Liver (tissue), 2 donors: ENCODE data around the gene NPTN.

ENCODE experiments used
- YY1 ChIP-seq: IDR thresholded peaks from 2 replicates; pipeline ENCODE4 v1.6.1; 2016; ENCODE audit warnings: antibody characterized with exemption, mild to moderate bottlenecking
- TF ChIP-seq, protein P1 (sequence below): fragments of 150-350 bp; IDR thresholded peaks from 2 replicates; pipeline ENCODE4 v1.5.1; 2017; ENCODE audit warnings: improper control_type of control experiment, low read depth, low read length; ENCODE audit not compliant: missing input control
- TF ChIP-seq, protein P2 (sequence below): IDR thresholded peaks from 2 replicates; pipeline ENCODE4 v1.6.1; 2016; ENCODE audit warnings: antibody characterized with exemption, mild to moderate bottlenecking
- donor health status: healthy.

DNA sequence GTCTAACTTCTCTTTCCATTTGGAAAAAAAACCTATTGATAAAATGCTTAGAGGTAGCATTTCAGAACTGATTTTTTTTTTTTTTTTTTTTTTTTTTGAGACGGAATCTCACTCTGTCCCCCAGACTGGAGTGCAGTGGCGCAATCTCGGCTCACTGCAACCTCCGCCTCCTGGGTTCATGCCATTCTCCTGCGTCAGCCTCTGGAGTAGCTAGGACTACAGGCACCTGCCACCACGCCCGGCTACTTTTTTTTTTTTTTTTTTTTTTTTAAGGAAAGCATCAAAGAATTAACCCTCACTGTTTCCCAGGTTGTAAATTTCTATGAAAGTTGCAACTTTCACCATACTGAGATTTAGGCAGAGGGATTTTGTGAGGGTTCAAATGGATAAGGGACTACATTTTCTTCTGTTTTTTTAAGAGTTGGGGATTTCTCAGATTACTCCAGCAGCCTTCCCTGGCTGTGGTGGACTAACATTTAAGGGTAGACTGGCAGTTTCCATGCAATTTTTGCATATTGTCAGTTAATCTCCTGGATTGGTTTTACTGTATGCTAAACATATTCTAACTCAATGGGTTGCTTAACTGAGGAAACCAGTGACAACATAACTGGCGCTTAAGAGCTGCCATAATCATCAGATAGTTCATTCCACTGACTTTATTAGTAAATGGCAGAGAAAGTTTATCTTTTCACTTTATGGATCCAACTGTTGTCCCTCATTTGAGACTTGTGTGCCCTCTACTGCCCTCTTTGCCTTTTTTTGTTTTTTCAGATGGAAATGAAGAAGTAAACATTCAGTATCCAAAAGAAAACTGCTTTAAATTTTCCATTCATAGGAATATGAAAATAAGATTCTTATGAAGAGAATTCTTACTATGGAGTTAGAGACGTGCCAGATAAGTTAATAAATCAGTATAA lies 93.7 kb downstream of the NPTN start:
- TF ChIP-seq, protein P1, sequence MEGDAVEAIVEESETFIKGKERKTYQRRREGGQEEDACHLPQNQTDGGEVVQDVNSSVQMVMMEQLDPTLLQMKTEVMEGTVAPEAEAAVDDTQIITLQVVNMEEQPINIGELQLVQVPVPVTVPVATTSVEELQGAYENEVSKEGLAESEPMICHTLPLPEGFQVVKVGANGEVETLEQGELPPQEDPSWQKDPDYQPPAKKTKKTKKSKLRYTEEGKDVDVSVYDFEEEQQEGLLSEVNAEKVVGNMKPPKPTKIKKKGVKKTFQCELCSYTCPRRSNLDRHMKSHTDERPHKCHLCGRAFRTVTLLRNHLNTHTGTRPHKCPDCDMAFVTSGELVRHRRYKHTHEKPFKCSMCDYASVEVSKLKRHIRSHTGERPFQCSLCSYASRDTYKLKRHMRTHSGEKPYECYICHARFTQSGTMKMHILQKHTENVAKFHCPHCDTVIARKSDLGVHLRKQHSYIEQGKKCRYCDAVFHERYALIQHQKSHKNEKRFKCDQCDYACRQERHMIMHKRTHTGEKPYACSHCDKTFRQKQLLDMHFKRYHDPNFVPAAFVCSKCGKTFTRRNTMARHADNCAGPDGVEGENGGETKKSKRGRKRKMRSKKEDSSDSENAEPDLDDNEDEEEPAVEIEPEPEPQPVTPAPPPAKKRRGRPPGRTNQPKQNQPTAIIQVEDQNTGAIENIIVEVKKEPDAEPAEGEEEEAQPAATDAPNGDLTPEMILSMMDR = no peak
- TF ChIP-seq, protein P2, sequence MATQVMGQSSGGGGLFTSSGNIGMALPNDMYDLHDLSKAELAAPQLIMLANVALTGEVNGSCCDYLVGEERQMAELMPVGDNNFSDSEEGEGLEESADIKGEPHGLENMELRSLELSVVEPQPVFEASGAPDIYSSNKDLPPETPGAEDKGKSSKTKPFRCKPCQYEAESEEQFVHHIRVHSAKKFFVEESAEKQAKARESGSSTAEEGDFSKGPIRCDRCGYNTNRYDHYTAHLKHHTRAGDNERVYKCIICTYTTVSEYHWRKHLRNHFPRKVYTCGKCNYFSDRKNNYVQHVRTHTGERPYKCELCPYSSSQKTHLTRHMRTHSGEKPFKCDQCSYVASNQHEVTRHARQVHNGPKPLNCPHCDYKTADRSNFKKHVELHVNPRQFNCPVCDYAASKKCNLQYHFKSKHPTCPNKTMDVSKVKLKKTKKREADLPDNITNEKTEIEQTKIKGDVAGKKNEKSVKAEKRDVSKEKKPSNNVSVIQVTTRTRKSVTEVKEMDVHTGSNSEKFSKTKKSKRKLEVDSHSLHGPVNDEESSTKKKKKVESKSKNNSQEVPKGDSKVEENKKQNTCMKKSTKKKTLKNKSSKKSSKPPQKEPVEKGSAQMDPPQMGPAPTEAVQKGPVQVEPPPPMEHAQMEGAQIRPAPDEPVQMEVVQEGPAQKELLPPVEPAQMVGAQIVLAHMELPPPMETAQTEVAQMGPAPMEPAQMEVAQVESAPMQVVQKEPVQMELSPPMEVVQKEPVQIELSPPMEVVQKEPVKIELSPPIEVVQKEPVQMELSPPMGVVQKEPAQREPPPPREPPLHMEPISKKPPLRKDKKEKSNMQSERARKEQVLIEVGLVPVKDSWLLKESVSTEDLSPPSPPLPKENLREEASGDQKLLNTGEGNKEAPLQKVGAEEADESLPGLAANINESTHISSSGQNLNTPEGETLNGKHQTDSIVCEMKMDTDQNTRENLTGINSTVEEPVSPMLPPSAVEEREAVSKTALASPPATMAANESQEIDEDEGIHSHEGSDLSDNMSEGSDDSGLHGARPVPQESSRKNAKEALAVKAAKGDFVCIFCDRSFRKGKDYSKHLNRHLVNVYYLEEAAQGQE = no peak
- no peak for TF ChIP-seq YY1
